ENCODE measurements around the gene ZCCHC12.

ZCCHC12 gene

GRCh38 chrX:118872102-118872566, 48.5 kb downstream of the ZCCHC12 start:
- no peak for DNase-seq

All from bone marrow (tissue), 2 donors.